Gastroesophageal sphincter (tissue), 3 donors: Measurements from ENCODE around the gene HBA1.

Source experiments
- POLR2A ChIP-seq, 2 donors: fragments of 450-650 bp; IDR thresholded peaks; one replicate each; pipeline ENCODE4 v1.6.1; 2017; ENCODE audit warnings: antibody characterized with exemption in 2 of 2, mild to moderate bottlenecking in 2 of 2, moderate library complexity in 1 of 2
- TF ChIP-seq, protein P1 (sequence below), 4 experiments: fragments of 200-600 bp in 2 of 4; fragments of 450-650 bp in 2 of 4; sonication (generic) in 1 of 4; IDR thresholded peaks; one replicate each; pipeline ENCODE4 v1.5.1; 2017 to 2019; ENCODE audit warnings: antibody characterized with exemption in 4 of 4, mild to moderate bottlenecking in 2 of 4, moderate library complexity in 2 of 4

DNA sequence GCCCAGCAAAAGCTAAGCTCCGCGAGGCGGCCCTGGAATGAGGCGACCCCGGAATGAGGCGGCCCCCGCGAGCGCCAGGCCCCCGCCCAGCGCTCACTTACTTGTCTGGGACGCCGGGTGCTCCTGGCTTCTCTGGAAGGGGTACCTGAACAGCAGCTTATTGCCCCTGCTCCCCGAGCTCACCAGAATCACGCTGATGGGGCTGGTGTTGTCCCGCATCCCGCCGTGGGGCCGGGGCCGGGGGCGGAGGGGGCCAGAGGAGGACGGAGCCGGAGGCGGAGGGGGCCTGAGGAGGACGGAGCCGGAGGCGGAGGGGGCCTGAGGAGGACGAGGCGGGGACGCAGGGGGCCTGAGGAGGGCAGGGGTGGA, 38.4 kb upstream of the HBA1 start:
- TF ChIP-seq POLR2A (IDR thresholded peaks at IDR 0.05): no peak
- TF ChIP-seq, protein P1, sequence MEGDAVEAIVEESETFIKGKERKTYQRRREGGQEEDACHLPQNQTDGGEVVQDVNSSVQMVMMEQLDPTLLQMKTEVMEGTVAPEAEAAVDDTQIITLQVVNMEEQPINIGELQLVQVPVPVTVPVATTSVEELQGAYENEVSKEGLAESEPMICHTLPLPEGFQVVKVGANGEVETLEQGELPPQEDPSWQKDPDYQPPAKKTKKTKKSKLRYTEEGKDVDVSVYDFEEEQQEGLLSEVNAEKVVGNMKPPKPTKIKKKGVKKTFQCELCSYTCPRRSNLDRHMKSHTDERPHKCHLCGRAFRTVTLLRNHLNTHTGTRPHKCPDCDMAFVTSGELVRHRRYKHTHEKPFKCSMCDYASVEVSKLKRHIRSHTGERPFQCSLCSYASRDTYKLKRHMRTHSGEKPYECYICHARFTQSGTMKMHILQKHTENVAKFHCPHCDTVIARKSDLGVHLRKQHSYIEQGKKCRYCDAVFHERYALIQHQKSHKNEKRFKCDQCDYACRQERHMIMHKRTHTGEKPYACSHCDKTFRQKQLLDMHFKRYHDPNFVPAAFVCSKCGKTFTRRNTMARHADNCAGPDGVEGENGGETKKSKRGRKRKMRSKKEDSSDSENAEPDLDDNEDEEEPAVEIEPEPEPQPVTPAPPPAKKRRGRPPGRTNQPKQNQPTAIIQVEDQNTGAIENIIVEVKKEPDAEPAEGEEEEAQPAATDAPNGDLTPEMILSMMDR (IDR thresholded peaks at IDR 0.05): no peak
